ENCODE data around the gene KRT16. TPM values are rescaled to one million over a fixed set of nuclear protein-coding genes. Genes with fewer than 3 reads are reported as not detected.
A peak's percentile ranks its signal among the peaks of the same experiment; 100 is the strongest.

Gene KRT16
- total RNA-seq, 1 donor from 2014 or later = not detected

DNA sequence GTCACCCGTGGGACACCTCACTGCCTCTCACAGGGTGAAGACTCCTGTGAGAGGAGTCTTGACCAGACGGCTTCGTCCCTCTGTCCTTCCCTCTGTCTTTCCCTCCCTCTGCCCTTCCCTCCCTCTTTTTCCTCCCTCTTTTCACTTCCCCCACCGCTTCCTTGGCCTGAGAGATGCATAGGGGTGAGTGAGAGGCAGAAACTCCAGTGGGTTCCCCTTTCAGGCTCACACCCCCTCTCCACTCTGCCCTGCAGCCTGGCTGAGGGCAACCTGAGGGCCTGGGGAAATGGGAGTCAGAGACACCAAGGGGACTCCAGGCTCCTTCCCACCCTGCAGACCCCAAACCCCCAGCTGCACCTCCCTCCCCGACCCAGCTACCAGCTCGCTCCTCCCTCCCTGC, 26.4 kb upstream of the KRT16 start:
- Mint-ChIP-seq H3K36me3 (no peaks in the 10 kb centered on the region), H3K27me3 (ENCODE audit: insufficient read depth, low read depth) (peaks cover 13% of the 10 kb centered on the region), H3K9me3 (no peaks in the 10 kb centered on the region), H3K27ac (no peak overlapping the region), H3K4me3 (no peak overlapping the region), H3K4me1 (peaks cover 11% of the 10 kb centered on the region)
- Histone ChIP-seq H3K36me3 (no peaks in the 10 kb centered on the region), H3F3A (ENCODE audit: low read depth) (peaks cover 8% of the 10 kb centered on the region), H3K9me3 (ENCODE audit: low read depth) (no peaks in the 10 kb centered on the region), H3K4me2 (no peak overlapping the region), H3K4me1 (no peaks in the 10 kb centered on the region), H3K27ac (no peak overlapping the region), H3K9ac (no peak overlapping the region), H3K27me3 (no peaks in the 10 kb centered on the region), H3K4me3 (no peak overlapping the region), H2AFZ (replicated peaks) (no peak overlapping the region), H4K20me1 (ENCODE audit: low read depth) (no peaks in the 10 kb centered on the region), H3K79me2 (ENCODE audit: low read depth) (no peaks in the 10 kb centered on the region)
- no peak for TF ChIP-seq EZH2 (IDR thresholded peaks at IDR 0.05)
- TF ChIP-seq EZH2phosphoT487 (IDR thresholded peaks at IDR 0.05) = no peak
- TF ChIP-seq, protein P1, sequence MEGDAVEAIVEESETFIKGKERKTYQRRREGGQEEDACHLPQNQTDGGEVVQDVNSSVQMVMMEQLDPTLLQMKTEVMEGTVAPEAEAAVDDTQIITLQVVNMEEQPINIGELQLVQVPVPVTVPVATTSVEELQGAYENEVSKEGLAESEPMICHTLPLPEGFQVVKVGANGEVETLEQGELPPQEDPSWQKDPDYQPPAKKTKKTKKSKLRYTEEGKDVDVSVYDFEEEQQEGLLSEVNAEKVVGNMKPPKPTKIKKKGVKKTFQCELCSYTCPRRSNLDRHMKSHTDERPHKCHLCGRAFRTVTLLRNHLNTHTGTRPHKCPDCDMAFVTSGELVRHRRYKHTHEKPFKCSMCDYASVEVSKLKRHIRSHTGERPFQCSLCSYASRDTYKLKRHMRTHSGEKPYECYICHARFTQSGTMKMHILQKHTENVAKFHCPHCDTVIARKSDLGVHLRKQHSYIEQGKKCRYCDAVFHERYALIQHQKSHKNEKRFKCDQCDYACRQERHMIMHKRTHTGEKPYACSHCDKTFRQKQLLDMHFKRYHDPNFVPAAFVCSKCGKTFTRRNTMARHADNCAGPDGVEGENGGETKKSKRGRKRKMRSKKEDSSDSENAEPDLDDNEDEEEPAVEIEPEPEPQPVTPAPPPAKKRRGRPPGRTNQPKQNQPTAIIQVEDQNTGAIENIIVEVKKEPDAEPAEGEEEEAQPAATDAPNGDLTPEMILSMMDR (IDR thresholded peaks at IDR 0.05) = no peak
- DNase-seq (ENCODE audit: low spot score) = no peak

DNA sequence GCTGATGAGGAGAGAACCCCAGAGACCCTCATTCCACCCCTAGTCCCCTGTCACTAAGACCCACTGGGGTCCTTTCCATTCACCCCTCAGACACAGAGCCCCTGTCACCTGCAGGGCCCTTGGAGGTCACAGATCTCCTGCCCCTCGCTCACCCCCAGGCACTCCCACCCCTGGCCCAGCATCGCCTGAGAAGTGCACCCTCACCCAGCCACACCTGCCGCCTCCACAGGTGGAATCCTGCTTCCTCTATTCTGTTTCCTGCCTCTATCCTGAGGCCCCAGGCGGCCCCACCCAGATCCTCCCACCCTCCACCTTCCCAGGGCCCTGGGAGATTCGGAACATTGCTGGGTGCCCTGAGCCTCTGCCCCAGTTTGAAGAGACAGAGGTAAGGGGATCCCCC, 25.6 kb upstream of the KRT16 start:
- TF ChIP-seq, protein P1 (IDR thresholded peaks at IDR 0.05) = no peak
- TF ChIP-seq EZH2phosphoT487 (IDR thresholded peaks at IDR 0.05) = no peak
- no peak for TF ChIP-seq EZH2 (IDR thresholded peaks at IDR 0.05)
- Mint-ChIP-seq H3K4me3 (no peak overlapping the region), H3K27ac (peak overlapping the region; percentile 57), H3K27me3 (ENCODE audit: insufficient read depth, low read depth) (peaks cover 13% of the 10 kb centered on the region), H3K4me1 (peaks cover 11% of the 10 kb centered on the region), H3K36me3 (no peaks in the 10 kb centered on the region), H3K9me3 (no peaks in the 10 kb centered on the region)
- Histone ChIP-seq H3K79me2 (ENCODE audit: low read depth) (no peaks in the 10 kb centered on the region), H3K36me3 (no peaks in the 10 kb centered on the region), H3K27me3 (no peaks in the 10 kb centered on the region), H3K4me3 (no peak overlapping the region), H2AFZ (replicated peaks) (no peak overlapping the region), H3K27ac (no peak overlapping the region), H3K4me1 (no peaks in the 10 kb centered on the region), H4K20me1 (ENCODE audit: low read depth) (no peaks in the 10 kb centered on the region), H3K9ac (no peak overlapping the region), H3F3A (ENCODE audit: low read depth) (peaks cover 8% of the 10 kb centered on the region), H3K9me3 (ENCODE audit: low read depth) (no peaks in the 10 kb centered on the region), H3K4me2 (no peak overlapping the region)
- no peak for DNase-seq (ENCODE audit: low spot score)

DNA sequence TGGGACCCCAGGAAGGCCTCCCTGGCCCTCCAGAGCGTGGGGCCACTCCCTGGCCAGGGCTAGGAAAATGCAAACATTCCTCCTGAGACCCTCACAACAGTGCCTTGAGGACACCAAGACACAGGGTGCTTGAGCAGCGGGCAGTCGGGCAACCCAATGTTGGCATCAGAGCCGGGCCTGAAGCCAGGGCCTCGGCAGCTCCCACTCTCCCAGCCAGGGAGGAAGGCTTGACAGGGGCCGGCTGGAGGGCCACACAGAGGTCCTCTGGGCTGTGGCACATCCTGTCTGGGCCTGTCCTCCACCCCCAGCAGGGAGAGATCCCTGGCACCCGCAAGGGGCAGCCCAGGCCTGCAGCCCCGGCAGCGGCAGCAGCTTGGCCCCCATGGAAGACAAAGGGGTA, 24.1 kb upstream of the KRT16 start:
- Mint-ChIP-seq H3K4me1 (peaks cover 11% of the 10 kb centered on the region), H3K27ac (no peak overlapping the region), H3K27me3 (ENCODE audit: insufficient read depth, low read depth) (peaks cover 9% of the 10 kb centered on the region), H3K36me3 (no peaks in the 10 kb centered on the region), H3K4me3 (no peak overlapping the region), H3K9me3 (no peaks in the 10 kb centered on the region)
- Histone ChIP-seq H3K9ac (no peak overlapping the region), H3F3A (ENCODE audit: low read depth) (peaks cover 8% of the 10 kb centered on the region), H2AFZ (replicated peaks) (no peak overlapping the region), H3K27me3 (no peaks in the 10 kb centered on the region), H3K4me3 (no peak overlapping the region), H3K27ac (no peak overlapping the region), H4K20me1 (ENCODE audit: low read depth) (no peaks in the 10 kb centered on the region), H3K36me3 (no peaks in the 10 kb centered on the region), H3K4me2 (no peak overlapping the region), H3K4me1 (no peaks in the 10 kb centered on the region), H3K9me3 (ENCODE audit: low read depth) (no peaks in the 10 kb centered on the region), H3K79me2 (ENCODE audit: low read depth) (no peaks in the 10 kb centered on the region)
- TF ChIP-seq EZH2phosphoT487 (IDR thresholded peaks at IDR 0.05) (no peak), EZH2 (IDR thresholded peaks at IDR 0.05) (no peak)
- TF ChIP-seq, protein P1 (IDR thresholded peaks at IDR 0.05) = no peak
- no peak for DNase-seq (ENCODE audit: low spot score)
